HepG2 (cell line): ENCODE measurements around the gene CIAPIN1. TPM values are rescaled to one million over a fixed set of nuclear protein-coding genes. Genes with fewer than 3 reads are reported as not detected.

ENCODE experiments used
- ATF7-NPFF ChIP-seq: sonication (generic); formaldehyde crosslinking; IDR thresholded peaks from 2 replicates; pipeline ENCODE4 v1.8.1; 2023; ENCODE audit warnings: mild to moderate bottlenecking, low read depth, missing genetic modification reagents, moderate library complexity
- CBX2 ChIP-seq, 2 experiments: fragments of 200-600 bp in 1 of 2; sonication (generic); formaldehyde crosslinking in 1 of 2; IDR thresholded peaks; 2 replicates each; pipeline versions ENCODE4 v1.7.0 to v1.8.1; 2018 to 2022; ENCODE audit warnings: low read depth in 2 of 2, low read length in 1 of 2, mild to moderate bottlenecking in 1 of 2, missing genetic modification reagents in 1 of 2
- FIP1L1 ChIP-seq: fragments of 200-400 bp; formaldehyde crosslinking; IDR thresholded peaks from 2 replicates; pipeline ENCODE4 v1.6.1; 2018; ENCODE audit warnings: low read depth, mild to moderate bottlenecking, low read length, moderate library complexity, borderline replicate concordance; ENCODE audit not compliant: insufficient read depth
- IKZF1 ChIP-seq: fragments of 450-650 bp; IDR thresholded peaks from 2 replicates; pipeline ENCODE4 v1.7.1; 2016
- MEIS1 ChIP-seq: sonication (generic); formaldehyde crosslinking; IDR thresholded peaks from 2 replicates; pipeline ENCODE4 v1.9.0; 2021; ENCODE audit warnings: mild to moderate bottlenecking, missing genetic modification reagents, moderate library complexity, borderline replicate concordance
- MTERF4 ChIP-seq: sonication (generic); formaldehyde crosslinking; IDR thresholded peaks from 2 replicates; pipeline ENCODE4 v1.8.0; 2023; ENCODE audit warnings: mild to moderate bottlenecking, missing genetic modification reagents
- NCOA5 ChIP-seq: sonication (generic); formaldehyde crosslinking; IDR thresholded peaks from 2 replicates; pipeline ENCODE4 v1.4.0; 2020; ENCODE audit warnings: missing genetic modification reagents
- NFE2L1 ChIP-seq: sonication (generic); formaldehyde crosslinking; IDR thresholded peaks from 2 replicates; pipeline ENCODE4 v1.4.0; 2020; ENCODE audit warnings: missing genetic modification reagents, mild to moderate bottlenecking, borderline replicate concordance
- ONECUT2 ChIP-seq: sonication (generic); formaldehyde crosslinking; IDR thresholded peaks from 2 replicates; pipeline ENCODE4 v1.4.0; 2020; ENCODE audit warnings: missing genetic modification reagents
- SCMH1 ChIP-seq: sonication (generic); formaldehyde crosslinking; IDR thresholded peaks from 2 replicates; pipeline ENCODE4 v1.9.0; 2021; ENCODE audit warnings: missing genetic modification reagents, mild to moderate bottlenecking, borderline replicate concordance
- SNRNP70 ChIP-seq: fragments of 200-400 bp; formaldehyde crosslinking; IDR thresholded peaks from 2 replicates; pipeline ENCODE4 v1.6.1; 2017; ENCODE audit warnings: mild to moderate bottlenecking, low read depth, low read length, moderate library complexity
- THYN1 ChIP-seq: sonication (generic); formaldehyde crosslinking; IDR thresholded peaks from 2 replicates; pipeline ENCODE4 v1.8.1; 2023; ENCODE audit warnings: low read depth, mild to moderate bottlenecking, moderate library complexity, missing genetic modification reagents, borderline replicate concordance
- ZBTB3 ChIP-seq: sonication (generic); formaldehyde crosslinking; IDR thresholded peaks from 2 replicates; pipeline ENCODE4 v1.4.0; 2020; ENCODE audit warnings: low read depth, mild to moderate bottlenecking, moderate library complexity, missing genetic modification reagents, borderline replicate concordance
- ZFP36L1 ChIP-seq: sonication (generic); formaldehyde crosslinking; IDR thresholded peaks from 2 replicates; pipeline ENCODE4 v1.8.0; 2022; ENCODE audit warnings: mild to moderate bottlenecking, missing genetic modification reagents, moderate library complexity
- ZFY ChIP-seq: sonication (generic); formaldehyde crosslinking; IDR thresholded peaks from 2 replicates; pipeline ENCODE4 v1.4.0; 2020; ENCODE audit warnings: missing genetic modification reagents
- ZMYM3 ChIP-seq: sonication (generic); formaldehyde crosslinking; IDR thresholded peaks from 2 replicates; pipeline ENCODE4 v1.5.1; 2020; ENCODE audit warnings: mild to moderate bottlenecking, missing genetic modification reagents
- ZNF142 ChIP-seq: sonication (generic); formaldehyde crosslinking; IDR thresholded peaks from 2 replicates; pipeline ENCODE4 v1.4.0; 2020; ENCODE audit warnings: missing genetic modification reagents
- ZNF343 ChIP-seq: sonication (generic); formaldehyde crosslinking; IDR thresholded peaks from 2 replicates; pipeline ENCODE4 v1.4.0; 2020; ENCODE audit warnings: mild to moderate bottlenecking, missing genetic modification reagents
- ZNF530 ChIP-seq: sonication (generic); formaldehyde crosslinking; IDR thresholded peaks from 2 replicates; pipeline ENCODE4 v1.5.0; 2020; ENCODE audit warnings: low read depth, mild to moderate bottlenecking, missing genetic modification reagents
- ZNF570 ChIP-seq: sonication (generic); formaldehyde crosslinking; IDR thresholded peaks from 2 replicates; pipeline ENCODE4 v1.4.0; 2020; ENCODE audit warnings: mild to moderate bottlenecking, missing genetic modification reagents, borderline replicate concordance
- ZNF576 ChIP-seq: sonication (generic); formaldehyde crosslinking; IDR thresholded peaks from 2 replicates; pipeline ENCODE4 v1.4.0; 2020; ENCODE audit warnings: mild to moderate bottlenecking, missing genetic modification reagents
- ZNF720 ChIP-seq: sonication (generic); formaldehyde crosslinking; IDR thresholded peaks from 2 replicates; pipeline ENCODE4 v1.4.0; 2020; ENCODE audit warnings: missing genetic modification reagents
- ZSCAN12 ChIP-seq: sonication (generic); formaldehyde crosslinking; IDR thresholded peaks from 2 replicates; pipeline ENCODE4 v1.9.0; 2021; ENCODE audit warnings: mild to moderate bottlenecking, missing genetic modification reagents
- polyA plus RNA-seq, 8 experiments: library from polyadenylated mRNA; depleted of rRNA in 3 of 8; stranded (reverse) in 7 of 8; unstranded in 1 of 8; fragments of >200 nt; fragmentation: Illumina TruSeq in 4 of 8; extraction: Trizol in 4 of 8; gene quantifications; 2 replicates each; pipeline versions ENCODE4 v1.2.1 to v1.2.3, GENCODE V29; 2011 to 2016; ENCODE audit warnings: low read depth in 4 of 8, missing spikeins in 1 of 8, mixed read lengths in 1 of 8; ENCODE audit not compliant: insufficient read depth in 1 of 8
- total RNA-seq, 5 experiments: library from RNA; depleted of rRNA; stranded (reverse); fragments of >200 nt; fragmentation: Illumina TruSeq; extraction: Trizol; gene quantifications; 2 replicates each; pipeline ENCODE4 v1.2.3, GENCODE V29; 2016; ENCODE audit warnings: low read depth in 1 of 5

The CIAPIN1 gene
- total and polyA plus RNA-seq, 2 of the 13 experiments (the other 11 are each of a cell fraction or from before 2014, with no cell fraction given): 69.3 to 89.7 TPM

GRCh38 chr16:57471852-57472664, 24.9 kb upstream of the CIAPIN1 start (continued):
- peak; percentile 42 for TF ChIP-seq ZMYM3 (CRISPR knock-in tag)
- TF ChIP-seq ZBTB3 (CRISPR knock-in tag): no peak
- TF ChIP-seq FIP1L1: no peak
- no peak for TF ChIP-seq THYN1 (CRISPR knock-in tag)
- no peak for TF ChIP-seq ZNF343
- no peak for TF ChIP-seq ATF7-NPFF (CRISPR knock-in tag)
- TF ChIP-seq MEIS1: no peak
- no peak for TF ChIP-seq NFE2L1 (CRISPR knock-in tag)
- no peak for TF ChIP-seq SNRNP70
- TF ChIP-seq ZFY (CRISPR knock-in tag): peak; percentile 39; the same call in 1 of the 2 replicates
- TF ChIP-seq ZFP36L1 (CRISPR knock-in tag): peak; percentile 55; the same call in 1 of the 2 replicates
- no peak for TF ChIP-seq ZNF142
- TF ChIP-seq CBX2 (IDR thresholded peaks at IDR 0.05; ENCODE audit: low read depth, low read length): no peak
- no peak for TF ChIP-seq CBX2 (CRISPR knock-in tag; IDR thresholded peaks at IDR 0.05; ENCODE audit: low read depth)
- TF ChIP-seq IKZF1: no peak
- no peak for TF ChIP-seq SCMH1
- no peak for TF ChIP-seq ZNF576 (CRISPR knock-in tag)
- TF ChIP-seq ZSCAN12: no peak
- TF ChIP-seq ONECUT2 (CRISPR knock-in tag): peak; percentile 63
- no peak for TF ChIP-seq MTERF4 (CRISPR knock-in tag)
- TF ChIP-seq ZNF720 (CRISPR knock-in tag): no peak
- no peak for TF ChIP-seq ZNF570 (CRISPR knock-in tag)
- no peak for TF ChIP-seq NCOA5 (CRISPR knock-in tag)
- no peak for TF ChIP-seq ZNF530 (CRISPR knock-in tag)
